HG02798 (cell line): ENCODE measurements around the gene CHN2.

Experiments
- ATAC-seq: cut with Tn5 transposase; IDR thresholded peaks from one replicate; pipeline ENCODE4 v1.9.1; 2021; ENCODE audit warnings: mild to moderate bottlenecking; ENCODE audit not compliant: unreplicated experiment, poor library complexity

CHN2 gene

DNA sequence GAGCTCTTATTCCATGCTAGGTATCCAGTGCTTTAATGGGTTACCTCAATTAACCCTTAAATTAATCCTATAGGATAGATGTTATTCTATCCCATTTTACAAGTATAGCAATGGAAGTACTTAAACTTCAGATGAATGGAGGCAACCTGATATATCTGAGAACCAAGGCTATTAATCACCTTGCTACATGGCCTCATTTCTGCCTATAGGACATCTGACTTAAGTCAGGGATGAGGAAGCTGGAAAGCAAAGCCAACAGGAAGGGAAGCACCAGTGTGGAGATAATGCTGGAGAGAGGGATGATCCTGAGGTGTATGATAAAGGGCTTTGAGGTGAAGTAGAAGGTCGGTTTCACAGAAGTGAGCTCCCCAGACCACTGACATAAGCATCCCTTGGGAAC lies 132.3 kb downstream of the CHN2 start:
- ATAC-seq, result no peak

DNA sequence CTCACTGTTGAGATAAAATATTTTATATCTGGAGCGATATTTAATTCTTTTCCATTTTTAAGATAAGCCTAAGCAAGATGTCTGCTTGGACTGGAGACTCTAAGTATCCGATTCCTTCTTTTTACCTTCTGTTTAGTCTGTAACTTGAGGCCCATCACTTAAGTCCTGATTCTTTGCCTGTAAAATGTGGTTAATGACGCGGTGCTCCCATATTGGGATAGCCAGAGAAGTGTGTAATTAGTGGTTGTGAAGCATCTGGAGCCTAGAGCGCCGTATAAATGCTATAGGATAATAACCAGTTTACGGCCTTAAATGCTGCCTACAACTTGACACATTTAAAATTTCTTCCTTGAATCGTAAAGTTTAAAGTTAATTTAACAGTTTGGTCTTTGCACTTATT lies 132.9 kb downstream of the CHN2 start:
- ATAC-seq, result no peak

GRCh38 chr7:29328045-29328444 lies 133.5 kb downstream of the CHN2 start:
- no peak for ATAC-seq

- no peak for ATAC-seq
These were observed 134.2 kb downstream of the CHN2 start for GRCh38 chr7:29328811-29329210.

GRCh38 chr7:29329686-29330085 lies 135.1 kb downstream of the CHN2 start:
- no peak for ATAC-seq

DNA sequence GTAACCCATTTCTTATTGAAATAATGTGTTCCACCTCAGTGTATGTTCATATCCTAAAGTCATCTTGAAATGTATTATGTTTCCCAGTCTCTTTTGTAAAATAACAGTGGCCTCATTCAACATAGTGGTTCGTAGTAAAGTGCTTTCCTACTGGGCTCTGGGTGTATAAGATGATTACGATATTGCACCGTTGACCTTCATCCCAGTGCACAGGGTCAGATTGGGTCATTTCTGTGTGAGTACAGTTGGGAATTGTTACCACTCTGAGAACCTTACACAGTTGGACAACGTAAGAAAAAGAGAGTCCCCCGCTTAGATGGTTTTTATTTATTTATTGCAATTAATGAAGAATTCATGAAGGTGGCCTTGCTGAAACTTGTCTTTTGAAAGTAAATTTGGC lies 135.6 kb downstream of the CHN2 start:
- ATAC-seq, result no peak

DNA sequence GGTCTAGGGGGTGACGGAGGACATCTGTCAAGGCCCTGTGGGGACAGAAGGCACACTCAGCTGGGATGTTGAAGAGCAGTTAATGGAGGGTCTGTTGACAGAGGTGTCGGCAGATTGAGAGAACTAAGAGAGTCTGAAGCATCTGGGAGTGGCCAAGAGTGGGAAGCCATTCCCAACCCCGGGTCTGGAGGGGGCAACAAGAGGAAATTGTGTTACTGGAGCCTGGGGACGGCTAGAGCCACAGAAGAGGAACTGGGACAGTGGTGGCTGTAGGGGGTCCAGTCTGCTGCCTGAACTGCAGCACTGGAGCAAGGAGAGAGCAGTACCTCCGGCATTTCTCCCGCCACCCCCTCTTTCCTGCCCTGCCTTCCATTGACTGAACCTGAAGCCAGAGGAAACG lies 136.6 kb downstream of the CHN2 start:
- ATAC-seq, result no peak

DNA sequence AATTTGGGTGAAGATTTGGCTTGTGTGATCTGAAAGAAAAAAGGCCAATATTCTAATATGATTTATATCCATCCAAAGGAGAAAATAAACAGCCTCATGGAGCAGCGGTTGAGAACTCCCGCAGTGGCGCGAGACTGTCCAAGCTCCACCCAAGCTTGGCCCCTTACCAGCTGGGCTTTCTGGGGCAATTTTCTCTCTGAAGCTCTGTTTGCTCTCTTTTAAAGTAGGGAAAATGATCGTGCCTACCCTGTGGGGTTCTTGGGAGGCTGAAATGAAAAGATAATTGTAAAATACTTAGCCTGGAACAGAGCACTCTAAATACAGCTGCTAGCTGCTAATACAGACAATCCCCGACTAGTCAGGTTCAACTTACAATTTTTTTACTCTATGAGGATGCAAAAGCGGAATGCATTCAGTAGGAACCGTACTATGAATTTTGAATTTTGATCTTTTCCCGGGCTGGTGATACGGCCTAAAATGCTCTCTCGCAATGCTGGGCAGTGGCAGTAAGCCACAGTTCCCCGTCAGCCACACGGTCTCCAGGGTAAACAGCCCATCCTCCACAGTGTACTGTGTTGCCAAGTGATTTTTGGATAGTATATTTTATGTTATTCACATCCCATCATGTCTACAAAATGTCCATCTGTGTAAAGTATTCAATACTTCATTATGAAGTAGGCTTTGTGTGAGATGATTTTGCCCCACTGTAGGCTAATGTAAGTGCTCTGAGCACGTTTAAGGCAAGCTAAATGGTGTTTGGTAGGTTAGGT lies 137.7 kb downstream of the CHN2 start:
- no peak for ATAC-seq

DNA sequence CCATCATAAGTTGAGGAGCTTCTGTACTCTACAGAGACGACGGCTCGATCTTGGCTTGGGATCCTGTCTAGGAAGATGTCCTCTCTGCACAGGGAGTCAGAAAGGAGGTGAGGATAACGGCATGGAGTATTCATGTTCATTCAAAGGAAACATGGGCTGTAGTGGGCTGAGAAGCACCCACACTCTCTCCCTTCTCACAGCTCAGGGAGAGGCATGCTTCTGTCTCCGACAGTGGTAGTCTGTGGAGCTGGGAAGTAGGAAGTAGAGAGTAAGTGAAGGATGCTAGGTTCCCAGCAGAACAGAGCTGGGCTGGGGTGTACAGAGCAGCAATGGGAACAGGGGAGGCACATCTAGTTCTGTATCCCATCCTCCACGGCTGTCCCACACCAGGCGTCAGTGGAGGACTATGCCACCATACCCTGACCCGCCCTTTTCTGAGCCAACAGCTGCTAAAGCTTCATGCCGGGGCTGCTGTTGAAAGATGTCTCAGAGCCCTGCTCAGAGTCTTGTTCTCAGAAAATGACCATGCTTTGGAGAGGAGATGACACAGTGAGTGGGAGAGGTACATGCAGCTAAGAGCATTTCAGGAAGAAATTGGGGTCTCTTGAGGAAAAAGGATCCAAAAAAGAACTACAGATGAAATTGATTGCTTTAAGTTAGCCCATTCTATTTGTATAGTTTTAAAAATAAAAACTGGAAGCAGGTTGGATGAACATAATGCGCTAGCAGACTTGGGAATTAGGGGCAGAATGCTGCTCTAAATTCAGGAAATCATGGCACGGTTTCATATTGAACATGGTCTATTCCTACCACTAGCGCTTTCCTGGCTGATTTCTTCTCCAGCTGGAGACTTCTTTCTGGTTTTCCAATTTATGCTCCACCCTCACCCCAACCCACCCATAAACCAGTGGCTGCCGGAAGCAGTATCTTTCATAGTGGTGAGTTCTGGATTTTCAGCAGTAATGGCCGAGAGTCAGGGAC lies 138.6 kb downstream of the CHN2 start:
- no peak for ATAC-seq

- no peak for ATAC-seq
These were observed 140.9 kb downstream of the CHN2 start for GRCh38 chr7:29335188-29336083.

DNA sequence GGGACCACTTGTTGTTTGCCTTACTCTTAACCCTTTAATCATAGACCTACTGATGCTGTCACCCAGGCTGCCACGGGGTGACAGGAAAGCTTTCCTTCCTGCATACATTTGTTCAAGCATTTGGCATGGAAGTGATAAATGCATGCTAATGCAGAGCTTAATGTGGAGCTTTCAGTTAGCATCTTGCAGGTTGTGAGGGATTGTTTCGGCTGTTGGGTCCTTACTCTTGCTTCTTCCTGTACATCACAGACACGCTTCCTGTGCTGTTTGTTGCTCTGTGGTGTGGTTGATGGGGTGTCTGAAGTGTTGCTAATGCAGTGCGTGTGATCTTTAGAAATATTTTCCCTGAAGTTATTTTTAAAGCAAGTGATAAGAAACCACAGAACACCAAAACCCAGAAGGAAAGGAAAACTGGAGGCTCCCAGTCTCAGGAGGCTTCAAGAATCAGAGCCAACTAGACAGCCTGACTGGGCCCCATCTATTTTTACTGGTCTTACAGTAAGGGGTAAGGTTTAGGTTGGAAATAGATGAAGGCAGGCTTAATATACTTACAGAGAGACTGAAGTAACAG lies 143.1 kb downstream of the CHN2 start:
- ATAC-seq, result no peak

DNA sequence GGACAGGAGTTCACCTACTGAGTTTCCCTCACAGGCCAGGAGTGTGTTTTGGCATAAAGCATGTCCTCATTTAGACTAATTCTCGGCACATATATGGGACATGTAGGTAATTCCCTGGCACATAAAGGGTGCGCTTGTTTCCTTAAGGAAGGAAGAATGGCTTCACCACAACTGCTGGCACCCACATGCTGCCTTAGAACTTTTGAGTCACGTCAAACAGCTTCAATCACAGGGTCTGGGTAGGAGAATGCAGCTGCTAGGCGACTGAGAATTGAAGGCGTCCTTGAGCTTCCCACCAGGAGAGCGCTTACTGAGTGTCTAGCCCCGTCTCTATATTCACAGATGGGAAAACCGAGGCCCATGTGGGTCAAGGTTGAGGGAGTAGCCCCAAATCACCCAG lies 146.1 kb downstream of the CHN2 start:
- ATAC-seq, result no peak

DNA sequence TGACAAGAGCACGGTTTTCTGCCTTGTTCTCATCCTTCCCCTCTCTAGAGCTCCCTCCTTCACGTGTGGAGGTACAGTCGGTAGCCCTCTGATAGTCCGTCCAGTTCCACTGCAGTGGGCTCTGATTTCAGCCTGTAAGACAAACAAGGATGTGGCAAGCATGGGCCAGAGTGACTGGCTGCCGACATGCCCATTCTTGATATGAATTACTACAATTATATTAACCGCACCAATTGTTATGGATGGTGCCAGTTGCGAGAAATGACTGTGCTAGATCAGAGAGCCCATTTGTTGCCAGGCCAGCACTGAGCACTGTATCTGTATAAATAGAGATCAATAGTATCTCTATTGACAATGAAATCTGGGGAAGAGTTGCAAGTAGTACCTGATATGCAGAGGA lies 146.6 kb downstream of the CHN2 start:
- ATAC-seq, result no peak

DNA sequence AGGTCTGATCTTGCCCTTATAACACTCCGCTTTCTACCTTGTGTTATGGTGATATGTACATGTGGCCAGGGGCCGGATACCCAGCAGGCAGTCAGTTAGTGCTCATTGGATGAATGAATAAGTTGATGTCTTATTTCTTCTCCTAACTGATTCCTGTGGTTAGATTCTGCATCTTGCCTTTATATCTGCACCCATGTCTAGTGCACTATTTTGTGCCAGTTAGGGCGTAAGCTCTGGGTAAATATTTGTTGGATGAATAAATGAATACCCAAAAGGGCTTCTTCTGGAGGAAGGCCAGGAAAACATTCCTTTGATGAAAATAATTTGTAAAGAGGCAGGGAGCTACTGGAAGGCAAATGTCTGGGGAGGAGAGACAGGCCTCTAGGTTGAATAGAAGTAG lies 148.2 kb downstream of the CHN2 start:
- no peak for ATAC-seq

- no peak for ATAC-seq
These were observed 148.8 kb downstream of the CHN2 start for GRCh38 chr7:29343399-29343798.

DNA sequence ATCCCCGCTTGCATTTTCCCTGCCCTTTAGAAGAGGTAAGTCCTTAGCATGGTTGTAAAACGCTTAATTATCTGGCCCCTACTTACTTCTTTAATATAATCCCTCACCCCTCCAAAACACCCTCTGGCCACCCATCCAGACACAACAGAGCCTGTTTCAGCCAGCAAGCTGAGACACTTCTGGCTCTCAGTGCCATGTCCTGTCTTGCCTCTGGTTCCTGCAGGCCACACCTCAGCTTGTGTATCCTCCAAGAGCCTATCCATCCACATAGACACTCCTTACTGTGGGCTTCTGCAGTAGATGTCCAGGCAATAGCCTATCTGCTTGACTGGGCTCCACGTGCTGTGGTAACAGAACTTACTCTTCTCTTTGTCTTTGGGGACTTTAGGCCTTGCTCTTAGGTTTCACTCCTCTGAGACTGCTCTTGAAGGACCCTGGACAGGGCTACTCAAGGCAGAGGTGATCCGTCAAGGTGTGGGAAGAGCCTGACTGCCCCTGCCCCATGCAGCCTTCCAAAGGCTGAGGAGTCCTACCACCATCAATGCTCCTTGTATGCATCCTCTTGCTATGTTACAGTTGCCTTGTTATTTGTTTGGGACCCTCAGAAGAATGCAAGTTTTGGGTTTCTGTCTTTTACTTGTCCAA lies 149.9 kb downstream of the CHN2 start:
- no peak for ATAC-seq

DNA sequence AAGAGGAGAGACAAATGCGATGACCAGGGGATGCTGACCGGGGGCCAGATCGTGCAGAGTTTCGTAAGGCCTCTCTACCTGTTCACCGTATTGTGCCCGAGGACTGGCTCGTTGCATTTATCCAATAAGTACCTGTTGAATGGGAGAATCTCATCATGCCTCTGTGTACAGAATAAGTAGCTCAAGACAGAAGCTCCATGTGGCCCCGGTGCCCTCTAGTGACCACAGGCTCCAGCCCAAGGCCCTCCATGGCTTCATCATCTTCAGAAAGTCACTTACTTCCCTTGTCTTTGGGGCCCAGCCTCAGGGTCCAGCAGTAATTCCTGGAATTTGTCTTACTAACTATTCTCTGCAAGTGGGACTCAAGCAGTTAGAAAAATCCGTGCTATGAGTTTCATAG lies 151.0 kb downstream of the CHN2 start:
- no peak for ATAC-seq

DNA sequence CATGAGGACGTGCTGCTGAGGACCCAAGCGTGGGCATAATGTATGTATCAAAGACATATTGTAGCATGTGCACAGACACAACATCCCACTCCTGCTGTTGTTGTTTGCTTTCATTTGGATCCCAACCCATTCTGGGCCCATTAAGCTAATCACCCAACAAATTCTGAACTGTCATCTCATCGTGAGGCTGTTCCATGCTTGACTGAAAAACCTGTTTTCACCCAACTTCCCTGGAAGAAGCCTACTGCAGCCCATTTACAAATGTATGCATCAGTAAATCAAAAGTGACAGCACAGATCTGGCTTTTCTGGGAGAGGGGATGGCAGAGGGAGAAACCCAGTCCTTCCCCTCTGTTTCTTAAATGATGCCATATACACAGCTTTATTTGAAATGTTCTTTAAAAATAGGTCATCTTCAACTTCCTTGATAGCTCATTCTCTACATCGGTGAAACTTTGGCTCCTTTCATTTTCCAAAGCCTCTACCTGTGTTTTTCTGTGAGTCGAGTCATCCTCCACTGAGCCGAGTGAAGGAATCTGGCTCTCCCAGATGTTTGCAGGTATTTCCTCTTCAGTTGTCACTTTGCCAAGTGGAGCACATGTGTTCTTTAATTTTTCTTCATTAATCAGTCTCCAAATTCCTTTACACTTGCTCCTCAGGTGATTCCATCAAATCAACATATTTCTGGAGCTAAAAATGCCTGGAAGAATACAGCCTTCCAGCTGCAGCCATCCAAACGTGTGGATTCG lies 151.8 kb downstream of the CHN2 start:
- no peak for ATAC-seq

DNA sequence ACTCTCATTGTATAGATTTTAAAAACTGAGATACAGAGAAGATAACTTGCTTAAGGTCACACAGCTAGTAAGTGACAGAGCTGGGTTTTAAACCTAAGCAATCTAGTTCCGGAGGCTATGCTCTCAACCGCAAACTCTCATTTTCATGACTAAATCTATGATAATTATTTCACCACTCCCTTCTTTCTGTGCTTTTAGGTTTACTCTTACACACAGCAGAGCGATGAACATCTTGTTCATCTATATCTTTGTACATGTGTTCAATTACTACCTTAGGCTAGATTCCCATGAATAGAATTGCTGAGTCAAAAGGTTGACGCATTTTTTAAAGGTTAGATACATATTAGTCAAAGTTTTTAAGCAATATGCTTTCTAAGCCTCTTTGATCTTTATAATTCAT lies 154.8 kb downstream of the CHN2 start:
- ATAC-seq, result no peak
